ENCODE data around the gene GBX2.
"Not testable (repeated sequence)": the region's sequence is repeated elsewhere in the genome, so short reads cannot be mapped to it uniquely, and the experiment has no call there.

GBX2 gene

GRCh38 chr2:236143811-236144210, 24.4 kb downstream of the GBX2 start:
- DNase-seq: no peak

DNA sequence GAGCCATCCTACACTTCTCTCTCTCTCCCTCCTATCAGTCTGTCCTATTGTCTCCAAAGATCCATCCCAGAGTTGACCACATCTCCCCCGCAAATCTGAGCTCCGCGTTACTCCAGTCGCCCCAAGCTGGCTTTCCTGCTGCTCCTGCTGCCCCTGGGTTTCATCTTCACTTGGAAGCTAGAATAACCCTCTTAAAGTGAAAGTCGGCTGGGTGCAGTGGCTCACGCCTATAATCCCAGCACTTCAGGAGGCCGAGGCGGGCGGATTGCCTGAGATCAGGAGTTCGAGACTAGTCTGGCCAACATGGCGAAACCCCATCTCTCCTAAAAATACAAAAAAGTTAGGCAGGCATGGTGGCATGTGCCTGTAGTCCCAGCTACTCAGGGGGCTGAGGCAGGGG, 26.6 kb downstream of the GBX2 start:
- DNase-seq: not testable (repeated sequence)

- DNase-seq: no peak
These were observed 31.1 kb downstream of the GBX2 start for GRCh38 chr2:236137066-236137465.

- no peak for DNase-seq
These were observed 31.6 kb downstream of the GBX2 start for GRCh38 chr2:236136538-236136937.

GRCh38 chr2:236133410-236134012, 34.7 kb downstream of the GBX2 start:
- no peak for DNase-seq

- no peak for DNase-seq
These were observed 37.0 kb downstream of the GBX2 start for GRCh38 chr2:236131073-236131692.

DNA sequence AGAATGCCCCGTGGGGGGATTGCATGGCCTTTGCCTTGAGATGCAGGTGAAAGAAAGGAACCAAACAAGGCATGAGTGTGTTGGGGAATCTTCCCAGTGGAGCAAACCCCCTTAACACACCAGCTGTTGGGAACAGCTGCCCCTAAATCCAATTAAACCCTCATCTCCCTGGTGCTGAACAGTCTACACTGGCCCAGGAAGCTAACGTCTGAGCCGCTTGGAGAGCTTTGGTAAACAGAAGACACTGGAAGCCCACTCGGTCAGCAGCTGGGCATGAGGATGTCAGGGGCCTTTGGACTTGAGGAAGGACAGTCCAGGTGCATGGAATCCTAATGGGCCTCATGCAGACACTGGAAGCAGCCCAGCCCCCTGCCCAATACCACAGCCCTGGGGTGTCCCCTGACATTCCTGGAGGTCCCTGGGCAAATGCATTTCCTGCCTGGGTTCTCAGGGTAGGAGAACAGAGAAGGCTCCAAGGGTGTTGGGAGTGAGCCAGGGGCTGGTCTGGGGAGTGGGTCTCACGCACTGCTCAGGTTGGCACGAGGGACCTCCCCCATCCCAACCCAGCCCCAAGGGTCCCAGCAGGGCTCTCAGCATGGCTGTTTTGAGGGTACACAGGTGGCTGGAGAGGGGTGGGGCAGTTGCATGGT, 37.7 kb downstream of the GBX2 start:
- no peak for DNase-seq

DNA sequence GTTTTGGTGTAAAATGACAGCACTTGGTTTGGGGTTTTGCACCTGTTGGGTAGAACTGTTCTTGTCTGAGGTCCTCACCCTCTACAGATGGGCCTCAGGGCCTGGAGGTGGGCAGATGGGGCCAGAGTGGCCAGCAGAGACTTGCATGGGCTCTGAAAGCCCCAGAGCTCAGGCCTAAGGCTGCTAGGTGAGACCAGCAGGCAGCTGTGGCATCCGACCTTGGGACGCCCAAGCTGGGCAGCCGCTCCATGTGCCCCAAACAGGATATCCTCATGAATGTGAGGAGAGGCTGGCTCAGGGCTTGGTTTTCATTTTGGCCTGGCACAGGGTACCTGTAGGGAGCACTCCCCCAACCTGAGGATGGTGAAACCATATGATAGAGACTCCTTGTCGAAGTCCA, 38.3 kb downstream of the GBX2 start:
- no peak for DNase-seq

DNA sequence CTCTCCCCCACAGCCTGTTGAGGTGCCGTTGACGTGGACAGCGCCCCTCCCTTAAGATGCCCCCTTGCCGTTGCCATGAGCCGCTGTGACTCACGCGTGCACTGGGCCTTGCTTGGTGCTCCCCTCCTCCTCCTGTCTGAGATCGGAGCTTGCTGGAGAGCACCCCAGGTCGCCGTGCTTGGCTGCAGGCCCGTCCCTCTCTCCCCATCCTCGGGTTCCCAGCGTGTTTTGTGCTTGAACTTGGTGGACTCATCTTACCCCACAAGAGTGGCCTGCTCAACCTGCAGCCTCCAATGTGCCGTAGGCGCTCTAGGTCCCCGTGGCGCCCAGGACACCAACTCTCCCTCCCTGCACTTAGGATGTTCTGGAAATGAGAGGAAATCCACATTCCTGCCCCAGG, 39.9 kb downstream of the GBX2 start:
- no peak for DNase-seq

GRCh38 chr2:236127010-236127409, 41.2 kb downstream of the GBX2 start:
- DNase-seq: no peak

GRCh38 chr2:236125541-236125940, 42.6 kb downstream of the GBX2 start:
- no peak for DNase-seq

DNA sequence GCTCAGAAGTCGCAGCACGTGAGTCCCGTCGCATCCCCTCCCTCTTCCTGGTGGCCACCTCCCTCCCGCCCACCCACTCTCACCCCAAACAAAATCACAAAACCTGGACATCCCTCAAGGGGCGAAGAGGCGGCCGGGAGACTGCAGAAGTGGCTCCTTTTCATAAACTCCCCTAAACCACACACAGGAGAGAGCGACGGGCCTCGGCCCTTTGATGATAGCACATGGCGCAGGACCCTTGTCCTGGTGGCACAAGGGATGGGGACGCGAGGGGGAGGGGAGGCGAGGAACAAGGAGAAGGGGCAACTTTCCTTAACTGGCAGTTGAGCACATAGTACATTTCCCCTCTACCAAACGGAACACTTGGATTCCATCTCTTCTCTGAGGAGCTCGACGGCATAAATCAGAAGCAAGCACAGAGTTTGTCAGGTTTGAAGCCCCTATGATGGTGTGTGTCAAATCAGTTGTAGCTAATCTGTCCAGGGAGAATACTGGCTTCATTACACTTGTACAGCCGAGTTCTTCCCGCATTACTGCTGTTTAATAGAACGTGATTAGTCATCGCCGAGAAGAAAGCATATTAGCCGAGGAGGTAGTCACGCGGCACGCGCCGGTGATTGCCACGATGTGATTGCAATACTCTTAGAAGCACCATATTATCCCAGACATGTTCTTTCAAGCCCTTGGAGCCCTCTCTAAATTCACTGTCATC, 43.8 kb downstream of the GBX2 start:
- DNase-seq: no peak

GRCh38 chr2:236123716-236124115, 44.5 kb downstream of the GBX2 start:
- DNase-seq: no peak

DNA sequence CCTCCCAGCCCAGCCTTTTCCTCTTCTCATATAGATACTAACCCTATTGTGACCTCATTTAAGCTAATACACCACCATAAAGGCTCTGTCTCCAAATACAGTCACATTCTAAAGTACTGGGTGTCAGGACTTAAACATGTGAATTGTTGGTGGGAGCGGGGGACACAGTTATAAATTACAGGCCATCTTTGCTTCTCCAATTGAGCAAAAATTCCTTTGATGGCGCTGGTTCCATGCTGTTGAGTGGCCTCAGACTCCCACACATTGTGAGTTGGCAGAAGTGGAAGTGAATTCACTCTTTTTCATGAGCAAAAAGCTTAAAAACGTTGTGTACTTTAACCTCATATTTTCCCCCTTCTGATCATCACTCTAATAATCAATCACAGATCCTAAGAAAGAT, 46.0 kb downstream of the GBX2 start:
- no peak for DNase-seq

DNA sequence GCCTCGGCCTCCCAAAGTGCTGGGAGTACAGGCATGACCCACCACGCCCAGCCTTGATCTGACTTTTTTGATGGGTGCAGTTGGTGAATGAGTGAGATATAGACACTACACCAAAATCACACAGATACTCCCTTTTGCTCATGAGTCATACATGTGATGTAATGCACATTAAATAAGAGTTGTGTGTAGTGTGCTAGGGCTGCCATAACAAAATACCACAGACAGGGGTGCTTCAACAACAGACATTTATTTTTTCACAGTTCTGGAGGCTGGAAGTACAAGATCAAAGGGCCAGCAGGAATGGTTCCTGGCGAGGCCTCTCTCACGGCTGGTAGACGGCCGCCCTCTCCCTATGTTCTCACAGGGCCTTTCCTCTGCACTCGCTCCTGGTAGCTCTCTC, 46.6 kb downstream of the GBX2 start:
- no peak for DNase-seq

DNA sequence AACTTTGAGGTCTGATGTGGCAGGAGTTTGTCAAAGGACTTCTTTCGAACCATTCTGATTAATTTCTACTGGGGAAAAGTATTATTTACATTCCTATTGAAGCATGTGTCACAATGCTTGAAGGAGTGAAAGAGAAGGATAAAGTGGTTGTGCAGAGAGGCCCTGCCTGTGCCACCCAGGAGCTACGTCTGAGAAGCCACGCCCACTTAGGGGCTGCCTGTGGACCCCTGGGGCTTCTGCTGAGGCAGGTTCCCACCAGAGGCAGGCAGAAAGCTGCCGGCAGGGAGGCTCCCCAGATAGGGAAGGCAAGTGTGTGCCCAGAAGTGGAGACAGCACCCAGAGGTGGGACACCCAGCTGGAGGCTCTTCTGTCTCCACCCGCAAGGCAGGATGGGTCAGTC, 47.4 kb downstream of the GBX2 start:
- DNase-seq: no peak

DNA sequence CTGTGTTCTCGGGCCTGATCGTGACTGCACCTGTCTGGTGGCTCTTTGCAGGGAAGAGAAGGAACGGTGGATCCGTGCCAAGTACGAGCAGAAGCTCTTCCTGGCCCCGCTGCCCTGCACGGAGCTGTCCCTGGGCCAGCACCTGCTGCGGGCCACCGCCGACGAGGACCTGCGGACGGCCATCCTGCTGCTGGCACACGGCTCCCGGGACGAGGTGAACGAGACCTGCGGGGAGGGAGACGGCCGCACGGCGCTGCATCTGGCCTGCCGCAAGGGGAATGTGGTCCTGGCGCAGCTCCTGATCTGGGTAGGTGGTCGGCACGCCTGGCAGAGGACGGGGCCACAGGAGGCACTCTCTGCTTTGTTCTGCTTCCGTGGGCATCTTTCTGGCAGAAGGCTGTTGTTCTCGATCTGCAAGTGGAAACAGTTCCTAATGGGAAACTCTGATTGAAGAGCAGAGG, 48.0 kb downstream of the GBX2 start:
- DNase-seq: no peak

GRCh38 chr2:236119476-236119875, 48.7 kb downstream of the GBX2 start:
- no peak for DNase-seq

- no peak for DNase-seq
These were observed 49.2 kb downstream of the GBX2 start for GRCh38 chr2:236119003-236119402.

DNA sequence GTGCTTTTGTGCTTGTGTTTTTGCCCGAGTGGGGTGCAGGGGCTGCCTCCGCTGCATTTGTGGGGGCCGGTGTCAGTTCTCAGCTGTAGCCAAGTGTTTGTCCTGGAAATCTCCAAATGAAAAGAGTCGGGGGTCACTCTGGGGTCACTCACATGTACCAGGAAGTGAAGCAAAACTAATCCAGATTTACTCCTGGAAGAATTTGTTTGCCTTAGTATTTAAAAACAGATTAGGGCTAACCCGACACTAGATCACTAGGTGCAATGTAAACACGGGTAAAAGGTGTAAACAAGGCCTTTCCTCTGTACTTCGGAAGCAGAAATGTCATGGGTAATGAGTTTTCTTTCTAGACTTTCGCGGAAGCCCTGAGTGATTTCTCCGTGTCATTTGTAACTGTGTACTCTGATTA, 50.3 kb downstream of the GBX2 start:
- no peak for DNase-seq

DNA sequence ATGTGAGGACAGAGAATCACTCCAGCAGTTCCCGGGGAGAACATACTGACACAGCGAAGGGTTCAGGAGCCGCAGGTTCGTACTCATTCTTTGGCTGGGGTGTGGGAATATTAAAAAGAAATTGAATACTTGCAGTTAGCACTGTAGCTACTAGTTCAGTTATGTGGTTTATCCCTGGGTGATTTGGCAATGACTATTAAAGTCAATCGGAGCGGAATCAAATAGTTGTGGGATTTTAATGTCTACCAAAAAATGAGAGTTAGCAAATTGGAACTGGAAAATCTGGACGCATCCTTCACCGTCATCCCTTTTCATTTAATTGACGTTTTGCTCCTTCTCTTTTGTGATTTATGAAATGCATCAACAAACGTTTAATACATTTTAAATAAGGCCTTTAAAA, 50.8 kb downstream of the GBX2 start:
- DNase-seq: no peak

Data from central memory CD4-positive, alpha-beta T cell (primary cell).